Brain microvascular endothelial cell (primary cell): Measurements from ENCODE around the gene NUCB1.

Experiments used
- DNase-seq: peaks from one replicate; pipeline ENCODE4 v3.0.0-alpha.2; 2020
- H3K27ac ChIP-seq: fragments of 250-450 bp; sonication (Bioruptor Pico); 2 replicates; pipeline ENCODE4 v1.5.1; 2020; ENCODE audit warnings: mild to moderate bottlenecking, moderate library complexity
- H3K27me3 ChIP-seq: fragments of 250-450 bp; sonication (Bioruptor Pico); replicated peaks from 2 replicates; pipeline ENCODE4 v1.5.1; 2020; ENCODE audit warnings: mild to moderate bottlenecking
- H3K36me3 ChIP-seq: fragments of 250-450 bp; sonication (Bioruptor Pico); replicated peaks from 2 replicates; pipeline ENCODE4 v1.5.1; 2020; ENCODE audit warnings: mild to moderate bottlenecking
- H3K4me3 ChIP-seq: 2 replicates; pipeline ENCODE4 v1.5.1; 2011; ENCODE audit warnings: low read depth, mild to moderate bottlenecking, control low read depth, low read length, moderate library complexity
- CTCF ChIP-seq: IDR thresholded peaks from 2 replicates; pipeline ENCODE4 v1.5.1; 2011; ENCODE audit warnings: low read depth, mild to moderate bottlenecking, moderate library complexity, low read length, control low read depth, inconsistent platforms; ENCODE audit errors: missing control alignments
- in situ Hi-C: cut with HindIII; loops from 2 replicates; pipeline ENCODE4 v1.10.0; 2017; ENCODE audit warnings: low sequenced_read_pairs, low pct_ligation_motif_present

The NUCB1 gene

GRCh38 chr19:48934837-48935236, 34.7 kb downstream of the NUCB1 start:
- TF ChIP-seq CTCF, result no peak
- Histone ChIP-seq H3K27me3 (peaks cover 2% of the 10 kb centered on the region), H3K4me3 (no peak overlapping the region), H3K36me3 (no peaks in the 10 kb centered on the region), H3K27ac (no peak overlapping the region)
- in situ Hi-C loops, result no loop called here
- no peak for DNase-seq

- in situ Hi-C loops, result no loop called here
- no peak for TF ChIP-seq CTCF
- H3K4me3 ChIP-seq, result no peak overlapping the region
- no peak for DNase-seq
- no peaks in the 10 kb centered on the region for H3K36me3 ChIP-seq
- peaks cover 2% of the 10 kb centered on the region for H3K27me3 ChIP-seq
- no peak overlapping the region for H3K27ac ChIP-seq
Observed at GRCh38 chr19:48935864-48936263, 35.8 kb downstream of the NUCB1 start.

- DNase-seq, result no peak
Observed at GRCh38 chr19:48938256-48938655, 38.1 kb downstream of the NUCB1 start.

GRCh38 chr19:48940902-48941301, 40.8 kb downstream of the NUCB1 start:
- TF ChIP-seq CTCF, result no peak
- DNase-seq, result no peak
- in situ Hi-C loops, result no loop called here
- Histone ChIP-seq H3K4me3 (no peak overlapping the region), H3K27ac (no peak overlapping the region), H3K36me3 (no peaks in the 10 kb centered on the region), H3K27me3 (no peaks in the 10 kb centered on the region)

More at GRCh38 chr19:48938256-48938655, 38.1 kb downstream of the NUCB1 start:
- in situ Hi-C loops, result no loop called here
- Histone ChIP-seq H3K27ac (no peak overlapping the region), H3K36me3 (no peaks in the 10 kb centered on the region), H3K27me3 (peaks cover 1% of the 10 kb centered on the region), H3K4me3 (no peak overlapping the region)
- TF ChIP-seq CTCF, result no peak

- TF ChIP-seq CTCF, result no peak
- H3K27me3 ChIP-seq, result no peaks in the 10 kb centered on the region
- DNase-seq, result no peak
- H3K27ac ChIP-seq, result no peak overlapping the region
- H3K4me3 ChIP-seq, result no peak overlapping the region
- in situ Hi-C loops, result no loop called here
- H3K36me3 ChIP-seq, result no peaks in the 10 kb centered on the region
Observed at GRCh38 chr19:48943081-48943480, 43.0 kb downstream of the NUCB1 start.

- no peak overlapping the region for H3K27ac ChIP-seq
- in situ Hi-C loops, result no loop called here
- no peak for TF ChIP-seq CTCF
- H3K4me3 ChIP-seq, result no peak overlapping the region
- no peaks in the 10 kb centered on the region for H3K36me3 ChIP-seq
- no peaks in the 10 kb centered on the region for H3K27me3 ChIP-seq
- no peak for DNase-seq
Observed at GRCh38 chr19:48945415-48945814, 45.3 kb downstream of the NUCB1 start.
